ENCODE results near the gene CAND1.
"Not testable (repeated sequence)": the region's sequence is repeated elsewhere in the genome, so short reads cannot be mapped to it uniquely, and the experiment has no call there.

CAND1 gene

GRCh38 chr12:67331828-67332227 is 62.7 kb downstream of the CAND1 start:
- no peak for DNase-seq (ENCODE audit: low read depth, low spot score)
- H3K4me3 ChIP-seq (ENCODE audit: low read depth, low read length), result no peak overlapping the region
- ChIA-PET POLR2A (no interaction called here), CTCF (no interaction called here)
- no peak for TF ChIP-seq CTCF (IDR thresholded peaks at IDR 0.05; ENCODE audit: insufficient read depth, low read length, missing control alignments)

- no peak for TF ChIP-seq CTCF (IDR thresholded peaks at IDR 0.05; ENCODE audit: insufficient read depth, low read length, missing control alignments)
- ChIA-PET CTCF (no interaction called here), POLR2A (no interaction called here)
- no peak for DNase-seq (ENCODE audit: low read depth, low spot score)
- no peak overlapping the region for H3K4me3 ChIP-seq (ENCODE audit: low read depth, low read length)
These were observed 64.5 kb downstream of the CAND1 start for GRCh38 chr12:67333649-67334048.

DNA sequence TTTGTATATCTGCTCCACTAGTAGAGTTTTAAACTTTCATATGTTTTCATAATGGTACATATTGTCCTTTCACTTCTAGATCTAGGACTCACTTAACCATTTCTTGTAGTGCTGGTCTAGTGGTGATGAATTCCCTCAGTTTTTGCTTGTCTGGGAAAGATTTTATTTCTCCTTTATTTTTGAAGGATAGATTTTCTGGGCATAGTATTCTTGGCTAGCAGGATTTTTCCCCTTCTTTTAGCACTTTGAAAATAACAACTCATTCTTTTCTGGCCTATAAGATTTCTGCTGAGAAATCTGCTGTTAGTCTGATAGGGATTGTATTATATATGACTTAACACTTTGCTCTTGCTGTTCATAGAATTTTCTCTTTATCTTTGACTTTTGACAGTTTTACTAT is 69.3 kb downstream of the CAND1 start:
- ChIA-PET CTCF (interaction anchor here (0.9 kb wide), 1 partner anchor 18 kb away, joined by 3 read pairs; no protein-coding TSS in a partner anchor), POLR2A (no interaction called here)
- no peak for DNase-seq (ENCODE audit: low read depth, low spot score)
- H3K4me3 ChIP-seq (ENCODE audit: low read depth, low read length), result no peak overlapping the region
- no peak for TF ChIP-seq CTCF (IDR thresholded peaks at IDR 0.05; ENCODE audit: insufficient read depth, low read length, missing control alignments)

DNA sequence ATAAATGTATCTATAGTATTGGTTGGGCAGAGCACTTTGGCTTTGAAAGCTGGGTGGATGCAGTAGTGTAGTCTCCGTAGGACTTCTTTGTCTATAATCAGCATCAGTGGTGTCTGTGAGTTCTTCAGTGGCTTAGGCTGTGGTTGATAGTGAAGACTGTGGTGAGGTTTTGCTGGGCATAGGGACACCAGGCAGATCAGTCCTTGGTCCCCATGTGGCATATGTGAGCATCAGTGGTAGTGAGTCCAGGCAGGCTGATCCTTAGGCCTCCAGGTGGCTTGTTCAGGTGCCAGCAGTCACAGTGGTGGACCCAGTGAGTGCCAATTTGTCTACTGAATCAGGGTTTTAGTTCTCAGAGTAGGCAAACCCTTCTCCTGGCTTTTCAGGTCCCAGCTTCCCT is 70.4 kb downstream of the CAND1 start:
- ChIA-PET CTCF (no interaction called here), POLR2A (no interaction called here)
- TF ChIP-seq CTCF (IDR thresholded peaks at IDR 0.05; ENCODE audit: insufficient read depth, low read length, missing control alignments), result no peak
- no peak overlapping the region for H3K4me3 ChIP-seq (ENCODE audit: low read depth, low read length)
- no peak for DNase-seq (ENCODE audit: low read depth, low spot score)

DNA sequence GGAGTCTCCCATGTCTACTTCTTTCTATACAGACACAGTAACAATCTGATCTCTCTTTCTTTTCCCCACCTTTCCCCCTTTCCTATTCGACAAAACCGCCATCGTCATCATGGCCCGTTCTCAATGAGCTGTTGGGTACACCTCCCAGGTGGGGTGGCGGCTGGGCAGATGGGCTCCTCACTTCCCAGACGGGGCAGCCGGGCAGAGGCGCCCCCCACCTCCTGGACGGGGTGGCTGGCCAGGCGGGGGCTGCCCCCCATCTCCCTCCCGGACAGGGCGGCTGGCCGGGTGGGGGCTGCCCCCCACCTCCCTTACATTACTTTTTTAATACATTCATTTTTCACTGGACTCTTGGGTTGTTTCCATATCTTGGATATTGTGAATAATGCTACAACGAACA is 71.9 kb downstream of the CAND1 start:
- POLR2A ChIA-PET; DNase-seq (ENCODE audit: low read depth, low spot score); H3K4me3 ChIP-seq (ENCODE audit: low read depth, low read length); CTCF ChIA-PET: not testable (repeated sequence)

GRCh38 chr12:67344979-67345710 is 76.0 kb downstream of the CAND1 start:
- ChIA-PET CTCF (interaction anchor here (1.5 to 2.4 kb wide), 2 partner anchors 10 to 11 kb away, joined by 5 to 14 read pairs; no protein-coding TSS in a partner anchor), POLR2A (no interaction called here)
- DNase-seq (ENCODE audit: low read depth, low spot score), result no peak
- TF ChIP-seq CTCF (IDR thresholded peaks at IDR 0.05; ENCODE audit: insufficient read depth, low read length, missing control alignments), result no peak
- no peak overlapping the region for H3K4me3 ChIP-seq (ENCODE audit: low read depth, low read length)

DNA sequence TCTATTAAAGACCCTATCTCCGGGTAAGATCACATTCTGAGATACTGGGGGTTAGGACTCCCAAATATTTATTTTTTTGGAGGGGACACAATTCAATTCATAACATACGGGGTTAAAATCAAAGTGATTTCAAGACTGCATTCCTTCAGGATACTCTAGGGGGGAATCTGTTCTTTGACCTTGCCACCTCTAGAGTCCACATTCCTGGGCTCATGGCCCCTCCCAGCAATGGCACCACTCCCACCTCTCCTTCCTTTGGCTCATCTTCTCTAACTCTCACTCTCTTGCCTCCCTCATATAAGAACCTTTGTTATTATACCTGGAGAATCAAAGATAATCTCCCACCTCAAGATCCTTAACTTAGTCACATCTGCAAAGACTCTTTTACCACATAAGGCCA is 79.5 kb downstream of the CAND1 start:
- ChIA-PET CTCF (no interaction called here), POLR2A (no interaction called here)
- TF ChIP-seq CTCF (IDR thresholded peaks at IDR 0.05; ENCODE audit: insufficient read depth, low read length, missing control alignments), result no peak
- no peak for DNase-seq (ENCODE audit: low read depth, low spot score)
- H3K4me3 ChIP-seq (ENCODE audit: low read depth, low read length), result no peak overlapping the region

All from AG04449 (cell line).